HFF-Myc (cell line): Measurements from ENCODE around the gene CTXN3.

ENCODE experiments used
- DNase-seq: peaks from one replicate; pipeline ENCODE4 v3.0.0-alpha.2; 2011; ENCODE audit warnings: low read depth; ENCODE audit errors: extremely low read depth
- H3K4me3 ChIP-seq: replicated peaks from 2 replicates; pipeline ENCODE4 v1.5.1; 2011; ENCODE audit warnings: low read depth, mild to moderate bottlenecking, control low read depth, low read length
- CTCF ChIP-seq: IDR thresholded peaks from 2 replicates; pipeline ENCODE4 v1.5.1; 2012; ENCODE audit warnings: mild to moderate bottlenecking, low read depth, low read length, control low read depth; ENCODE audit errors: missing control alignments

CTXN3 gene

DNA sequence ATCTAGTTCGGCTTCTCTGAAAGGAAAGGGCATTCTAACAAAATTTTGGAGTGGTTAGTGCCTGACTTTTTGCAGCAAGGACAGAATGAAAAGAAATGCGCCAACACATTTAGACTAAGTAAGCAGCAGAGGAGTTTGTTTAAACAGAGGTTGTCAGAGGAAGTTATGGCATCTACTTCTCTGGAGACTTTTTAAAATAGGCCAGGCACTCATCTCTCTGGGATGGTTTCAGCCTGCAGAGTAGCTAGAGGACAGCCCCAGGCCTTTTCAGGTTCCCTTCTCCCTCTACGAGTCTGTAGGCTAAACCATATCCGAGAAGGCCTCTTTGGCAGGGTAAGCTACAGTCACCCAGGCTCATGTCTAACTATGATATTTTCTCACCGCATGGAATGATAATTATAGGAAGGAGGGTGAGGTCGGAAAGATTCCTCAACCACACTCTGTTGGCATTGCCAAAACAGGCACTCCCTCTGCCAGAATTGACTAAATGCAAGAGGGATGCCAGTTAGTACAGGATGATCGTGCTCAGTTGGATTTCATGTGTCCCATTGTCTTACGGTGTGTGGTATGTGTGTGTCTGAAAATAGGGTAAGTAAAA is 1.4 kb upstream of the CTXN3 start:
- TF ChIP-seq CTCF = no peak
- H3K4me3 ChIP-seq = no peak overlapping the region
- DNase-seq = no peak

DNA sequence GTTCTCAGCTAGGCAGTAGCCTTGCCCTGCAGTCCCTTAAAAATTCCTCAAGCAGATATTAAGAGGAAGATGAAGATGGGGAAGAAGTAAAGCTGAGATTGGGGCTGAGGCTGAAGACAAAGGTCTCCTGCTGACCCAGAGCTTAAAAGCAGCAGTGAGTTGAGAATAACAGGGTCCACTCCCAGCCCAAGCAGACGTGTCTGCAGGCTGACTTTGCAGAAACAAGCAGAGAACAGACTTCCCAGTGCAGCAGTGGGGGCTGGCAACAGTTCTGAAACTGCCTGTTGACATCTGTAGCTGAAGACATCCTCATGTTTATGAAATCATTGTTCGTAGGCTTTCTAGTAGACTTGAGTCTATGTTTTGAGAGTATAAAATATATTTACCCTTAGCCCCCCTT is 1.1 kb downstream of the CTXN3 start:
- H3K4me3 ChIP-seq = no peak overlapping the region
- no peak for DNase-seq
- TF ChIP-seq CTCF = no peak

GRCh38 chr5:127650649-127651048 is 1.8 kb downstream of the CTXN3 start:
- peak; percentile 4 for DNase-seq
- TF ChIP-seq CTCF = no peak
- no peak overlapping the region for H3K4me3 ChIP-seq

DNA sequence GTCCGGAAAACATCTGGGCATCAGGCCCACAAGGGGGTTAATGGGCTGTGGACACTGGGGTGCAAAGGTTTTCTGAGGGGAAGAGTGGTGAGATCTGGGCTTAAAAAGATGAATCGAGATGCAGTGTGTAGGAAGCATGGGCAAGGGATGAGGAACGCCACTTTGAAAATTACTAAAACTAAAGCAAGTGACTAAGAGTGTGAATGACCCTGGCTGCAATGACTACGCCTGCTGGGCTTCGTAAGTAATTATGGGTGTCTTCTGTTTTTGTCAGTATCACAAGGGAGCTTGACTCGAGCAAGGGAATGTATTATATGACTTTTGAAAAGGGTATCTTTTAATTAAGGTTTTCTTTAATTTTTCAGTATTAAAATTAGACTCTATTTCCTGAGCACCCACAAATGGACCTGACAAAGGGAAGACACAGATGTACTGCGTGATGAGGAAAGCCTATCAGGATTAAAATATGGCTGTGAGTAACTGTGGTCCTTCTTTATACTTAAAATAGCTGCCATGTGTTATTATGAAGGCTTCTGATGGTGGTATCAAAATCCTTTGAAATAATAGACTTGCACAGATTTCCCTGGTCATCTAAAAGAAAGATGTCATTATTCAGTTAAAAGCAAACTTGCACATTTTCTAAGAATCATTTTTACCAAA is 4.2 kb downstream of the CTXN3 start:
- no peak for DNase-seq
- H3K4me3 ChIP-seq = no peak overlapping the region
- TF ChIP-seq CTCF = no peak

GRCh38 chr5:127656825-127657224 is 7.9 kb downstream of the CTXN3 start:
- DNase-seq = no peak
- no peak for TF ChIP-seq CTCF
- H3K4me3 ChIP-seq = no peak overlapping the region

- no peak for TF ChIP-seq CTCF
- no peak overlapping the region for H3K4me3 ChIP-seq
- no peak for DNase-seq
Observed at GRCh38 chr5:127660047-127660733, 11.3 kb downstream of the CTXN3 start.
